Neural cell (in vitro differentiated cells): ENCODE data around the gene FCHSD1.

Experiments used
- EZH2 ChIP-seq: fragments of 200-600, 300-800 bp; shearing (Covaris generic), sonication (generic); IDR thresholded peaks from 2 replicates; pipeline ENCODE4 v1.6.1; 2014; ENCODE audit warnings: antibody characterized with exemption, low read length, borderline replicate concordance, mild to moderate bottlenecking; ENCODE audit not compliant: insufficient read depth, poor library complexity, severe bottlenecking
- MXI1 ChIP-seq: fragments of 450-650 bp; conservative IDR thresholded peaks from 2 replicates; pipeline ENCODE4 v1.6.1; 2014; ENCODE audit warnings: antibody characterized with exemption, mild to moderate bottlenecking; ENCODE audit not compliant: poor library complexity, severe bottlenecking
- POLR2AphosphoS5 ChIP-seq: IDR thresholded peaks from 2 replicates; pipeline ENCODE4 v1.6.1; 2012
- TF ChIP-seq, protein P1 (sequence below): fragments of 450-650 bp; IDR thresholded peaks from 2 replicates; pipeline ENCODE4 v1.5.1; 2014; ENCODE audit warnings: antibody characterized with exemption, mild to moderate bottlenecking, moderate library complexity; ENCODE audit not compliant: poor library complexity, severe bottlenecking
- TF ChIP-seq, protein P2 (sequence below): IDR thresholded peaks from 2 replicates; pipeline ENCODE4 v1.6.1; 2012; ENCODE audit warnings: borderline replicate concordance

DNA sequence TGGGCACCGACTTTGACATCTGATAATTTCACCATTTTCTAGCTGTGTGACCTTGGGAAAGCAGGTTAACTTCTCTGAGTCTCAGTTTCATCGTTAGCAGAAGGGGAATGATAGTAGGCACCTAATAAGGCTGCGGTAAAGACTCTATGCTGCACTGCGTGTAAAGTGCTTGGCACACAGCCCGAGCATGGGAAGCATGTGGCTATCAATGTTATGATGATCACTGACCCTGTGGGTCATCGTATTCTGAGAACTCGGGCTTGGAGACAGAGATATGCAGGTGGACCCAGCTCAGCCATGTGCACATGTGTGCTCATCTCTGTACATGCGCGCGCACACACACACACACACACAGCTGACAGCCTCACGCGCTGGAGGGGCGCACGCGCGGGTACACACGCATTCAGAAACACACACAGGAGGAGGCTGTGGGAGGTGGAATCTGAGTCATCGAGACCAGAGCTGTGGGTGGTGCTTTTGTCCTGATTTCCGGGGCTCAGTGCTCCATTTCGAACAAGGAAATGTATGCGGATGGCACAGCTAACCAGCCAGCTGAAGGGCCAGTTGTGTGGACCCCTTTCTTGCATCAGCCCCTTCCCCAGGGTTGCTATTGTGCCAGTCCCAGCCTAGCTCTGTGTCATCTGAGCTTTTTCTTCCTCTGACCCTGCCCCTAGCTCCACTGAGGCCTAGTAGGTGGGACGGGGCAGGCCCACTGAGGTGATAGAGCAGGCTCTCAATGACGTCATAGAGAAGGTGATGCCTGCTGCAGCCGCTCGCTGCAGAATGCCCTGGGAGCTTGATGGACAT lies 41.9 kb upstream of the FCHSD1 start:
- TF ChIP-seq, protein P1, sequence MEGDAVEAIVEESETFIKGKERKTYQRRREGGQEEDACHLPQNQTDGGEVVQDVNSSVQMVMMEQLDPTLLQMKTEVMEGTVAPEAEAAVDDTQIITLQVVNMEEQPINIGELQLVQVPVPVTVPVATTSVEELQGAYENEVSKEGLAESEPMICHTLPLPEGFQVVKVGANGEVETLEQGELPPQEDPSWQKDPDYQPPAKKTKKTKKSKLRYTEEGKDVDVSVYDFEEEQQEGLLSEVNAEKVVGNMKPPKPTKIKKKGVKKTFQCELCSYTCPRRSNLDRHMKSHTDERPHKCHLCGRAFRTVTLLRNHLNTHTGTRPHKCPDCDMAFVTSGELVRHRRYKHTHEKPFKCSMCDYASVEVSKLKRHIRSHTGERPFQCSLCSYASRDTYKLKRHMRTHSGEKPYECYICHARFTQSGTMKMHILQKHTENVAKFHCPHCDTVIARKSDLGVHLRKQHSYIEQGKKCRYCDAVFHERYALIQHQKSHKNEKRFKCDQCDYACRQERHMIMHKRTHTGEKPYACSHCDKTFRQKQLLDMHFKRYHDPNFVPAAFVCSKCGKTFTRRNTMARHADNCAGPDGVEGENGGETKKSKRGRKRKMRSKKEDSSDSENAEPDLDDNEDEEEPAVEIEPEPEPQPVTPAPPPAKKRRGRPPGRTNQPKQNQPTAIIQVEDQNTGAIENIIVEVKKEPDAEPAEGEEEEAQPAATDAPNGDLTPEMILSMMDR = no peak
- TF ChIP-seq, protein P2, sequence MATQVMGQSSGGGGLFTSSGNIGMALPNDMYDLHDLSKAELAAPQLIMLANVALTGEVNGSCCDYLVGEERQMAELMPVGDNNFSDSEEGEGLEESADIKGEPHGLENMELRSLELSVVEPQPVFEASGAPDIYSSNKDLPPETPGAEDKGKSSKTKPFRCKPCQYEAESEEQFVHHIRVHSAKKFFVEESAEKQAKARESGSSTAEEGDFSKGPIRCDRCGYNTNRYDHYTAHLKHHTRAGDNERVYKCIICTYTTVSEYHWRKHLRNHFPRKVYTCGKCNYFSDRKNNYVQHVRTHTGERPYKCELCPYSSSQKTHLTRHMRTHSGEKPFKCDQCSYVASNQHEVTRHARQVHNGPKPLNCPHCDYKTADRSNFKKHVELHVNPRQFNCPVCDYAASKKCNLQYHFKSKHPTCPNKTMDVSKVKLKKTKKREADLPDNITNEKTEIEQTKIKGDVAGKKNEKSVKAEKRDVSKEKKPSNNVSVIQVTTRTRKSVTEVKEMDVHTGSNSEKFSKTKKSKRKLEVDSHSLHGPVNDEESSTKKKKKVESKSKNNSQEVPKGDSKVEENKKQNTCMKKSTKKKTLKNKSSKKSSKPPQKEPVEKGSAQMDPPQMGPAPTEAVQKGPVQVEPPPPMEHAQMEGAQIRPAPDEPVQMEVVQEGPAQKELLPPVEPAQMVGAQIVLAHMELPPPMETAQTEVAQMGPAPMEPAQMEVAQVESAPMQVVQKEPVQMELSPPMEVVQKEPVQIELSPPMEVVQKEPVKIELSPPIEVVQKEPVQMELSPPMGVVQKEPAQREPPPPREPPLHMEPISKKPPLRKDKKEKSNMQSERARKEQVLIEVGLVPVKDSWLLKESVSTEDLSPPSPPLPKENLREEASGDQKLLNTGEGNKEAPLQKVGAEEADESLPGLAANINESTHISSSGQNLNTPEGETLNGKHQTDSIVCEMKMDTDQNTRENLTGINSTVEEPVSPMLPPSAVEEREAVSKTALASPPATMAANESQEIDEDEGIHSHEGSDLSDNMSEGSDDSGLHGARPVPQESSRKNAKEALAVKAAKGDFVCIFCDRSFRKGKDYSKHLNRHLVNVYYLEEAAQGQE = no peak
- no peak for TF ChIP-seq EZH2
- TF ChIP-seq MXI1 = no peak
- TF ChIP-seq POLR2AphosphoS5 = peak; percentile 13
